ENCODE data around the gene SPAM1. TPM values are rescaled to one million over a fixed set of nuclear protein-coding genes. Genes with fewer than 3 reads are reported as not detected.

The SPAM1 gene
- total RNA-seq, 1 experiment from 2014 or later: not detected

Other genes starting within 250 kb of the SPAM1 start
- gene WASL, start 176.2 kb upstream of the SPAM1 start, total RNA-seq (2022): 34.7 and 38.8 TPM in 2 replicates
- gene HYAL4, start 80.1 kb upstream of the SPAM1 start, total RNA-seq (2022): not detected in 2 replicates
- not detected in 2 replicates for gene TMEM229A, start 107.8 kb downstream of the SPAM1 start, total RNA-seq (2022)

Data from MCF 10A (cell line).